ENCODE measurements around the gene RASGRF2. TPM values are rescaled to one million over a fixed set of nuclear protein-coding genes. Genes with fewer than 3 reads are reported as not detected.

Gene RASGRF2
- not detected in 2 replicates for total RNA-seq (2014; rRNA removed; shearing (Covaris generic))
- polyA plus RNA-seq (2015; cell fraction: cytosol; rRNA removed): 0.01 TPM in 1 of 2 replicates, not detected in the other
- polyA plus RNA-seq (2015; cell fraction: nucleus; rRNA removed): 0.70 TPM in 1 of 2 replicates, not detected in the other

- in situ Hi-C loops (cut with HindIII; ENCODE audit: low pct_unique_long_range_greater_than_20kb, low sequenced_read_pairs): no loop called here
- no peak for DNase-seq (ENCODE audit: low read depth, low spot score)
Observed at GRCh38 chr5:80959768-80960442, at the start of gene RASGRF2. TSS of gene RASGRF2 (plus strand) at chr5:80960363. CDS start at chr5:80960739, 376 bp downstream.

GRCh38 chr5:80912479-80912878 is 47.7 kb upstream of the RASGRF2 start:
- in situ Hi-C loops (cut with HindIII; ENCODE audit: low pct_unique_long_range_greater_than_20kb, low sequenced_read_pairs): no loop called here
- no peak for DNase-seq (ENCODE audit: low read depth, low spot score)

- no peak for DNase-seq (ENCODE audit: low read depth, low spot score)
- in situ Hi-C loops (cut with HindIII; ENCODE audit: low pct_unique_long_range_greater_than_20kb, low sequenced_read_pairs): no loop called here
Observed at GRCh38 chr5:80915716-80916115, 44.4 kb upstream of the RASGRF2 start.

GRCh38 chr5:80916676-80917075 is 43.5 kb upstream of the RASGRF2 start:
- DNase-seq (ENCODE audit: low read depth, low spot score): no peak

GRCh38 chr5:80917631-80918030 is 42.5 kb upstream of the RASGRF2 start:
- in situ Hi-C loops (cut with HindIII; ENCODE audit: low pct_unique_long_range_greater_than_20kb, low sequenced_read_pairs): no loop called here
- DNase-seq (ENCODE audit: low read depth, low spot score): no peak

More at GRCh38 chr5:80916676-80917075, 43.5 kb upstream of the RASGRF2 start:
- in situ Hi-C loops (cut with HindIII; ENCODE audit: low pct_unique_long_range_greater_than_20kb, low sequenced_read_pairs): no loop called here

GRCh38 chr5:80919678-80920196 is 40.4 kb upstream of the RASGRF2 start:
- in situ Hi-C loops (cut with HindIII; ENCODE audit: low pct_unique_long_range_greater_than_20kb, low sequenced_read_pairs): no loop called here
- no peak for DNase-seq (ENCODE audit: low read depth, low spot score)

- DNase-seq (ENCODE audit: low read depth, low spot score): no peak
- in situ Hi-C loops (cut with HindIII; ENCODE audit: low pct_unique_long_range_greater_than_20kb, low sequenced_read_pairs): no loop called here
Observed at GRCh38 chr5:80920333-80920732, 39.8 kb upstream of the RASGRF2 start.

GRCh38 chr5:80921026-80921425 is 39.1 kb upstream of the RASGRF2 start:
- in situ Hi-C loops (cut with HindIII; ENCODE audit: low pct_unique_long_range_greater_than_20kb, low sequenced_read_pairs): no loop called here
- DNase-seq (ENCODE audit: low read depth, low spot score): no peak

GRCh38 chr5:80925931-80926330 is 34.2 kb upstream of the RASGRF2 start:
- in situ Hi-C loops (cut with HindIII; ENCODE audit: low pct_unique_long_range_greater_than_20kb, low sequenced_read_pairs): no loop called here

GRCh38 chr5:80926536-80926935 is 33.6 kb upstream of the RASGRF2 start:
- DNase-seq (ENCODE audit: low read depth, low spot score): peak; percentile 8
- in situ Hi-C loops (cut with HindIII; ENCODE audit: low pct_unique_long_range_greater_than_20kb, low sequenced_read_pairs): no loop called here

More at GRCh38 chr5:80925931-80926330, 34.2 kb upstream of the RASGRF2 start:
- DNase-seq (ENCODE audit: low read depth, low spot score): no peak

- in situ Hi-C loops (cut with HindIII; ENCODE audit: low pct_unique_long_range_greater_than_20kb, low sequenced_read_pairs): no loop called here
Observed at GRCh38 chr5:80926979-80927656, 33.0 kb upstream of the RASGRF2 start.

GRCh38 chr5:80928073-80928472 is 32.1 kb upstream of the RASGRF2 start:
- in situ Hi-C loops (cut with HindIII; ENCODE audit: low pct_unique_long_range_greater_than_20kb, low sequenced_read_pairs): no loop called here
- DNase-seq (ENCODE audit: low read depth, low spot score): no peak

More at GRCh38 chr5:80926979-80927656, 33.0 kb upstream of the RASGRF2 start:
- DNase-seq (ENCODE audit: low read depth, low spot score): no peak

GRCh38 chr5:80930940-80931339 is 29.2 kb upstream of the RASGRF2 start:
- in situ Hi-C loops (cut with HindIII; ENCODE audit: low pct_unique_long_range_greater_than_20kb, low sequenced_read_pairs): no loop called here
- no peak for DNase-seq (ENCODE audit: low read depth, low spot score)

GRCh38 chr5:80931411-80931810 is 28.8 kb upstream of the RASGRF2 start:
- in situ Hi-C loops (cut with HindIII; ENCODE audit: low pct_unique_long_range_greater_than_20kb, low sequenced_read_pairs): no loop called here
- DNase-seq (ENCODE audit: low read depth, low spot score): no peak

- DNase-seq (ENCODE audit: low read depth, low spot score): no peak
- in situ Hi-C loops (cut with HindIII; ENCODE audit: low pct_unique_long_range_greater_than_20kb, low sequenced_read_pairs): no loop called here
Observed at GRCh38 chr5:80933036-80933435, 27.1 kb upstream of the RASGRF2 start.

- in situ Hi-C loops (cut with HindIII; ENCODE audit: low pct_unique_long_range_greater_than_20kb, low sequenced_read_pairs): no loop called here
Observed at GRCh38 chr5:80934751-80935150, 25.4 kb upstream of the RASGRF2 start.

GRCh38 chr5:80935811-80936385 is 24.3 kb upstream of the RASGRF2 start:
- in situ Hi-C loops (cut with HindIII; ENCODE audit: low pct_unique_long_range_greater_than_20kb, low sequenced_read_pairs): no loop called here
- DNase-seq (ENCODE audit: low read depth, low spot score): peak; percentile 53

More at GRCh38 chr5:80934751-80935150, 25.4 kb upstream of the RASGRF2 start:
- no peak for DNase-seq (ENCODE audit: low read depth, low spot score)

- in situ Hi-C loops (cut with HindIII; ENCODE audit: low pct_unique_long_range_greater_than_20kb, low sequenced_read_pairs): no loop called here
- no peak for DNase-seq (ENCODE audit: low read depth, low spot score)
Observed at GRCh38 chr5:80936881-80937280, 23.3 kb upstream of the RASGRF2 start.

Measured in SK-MEL-5 (cell line).